Loucy (cell line): ENCODE data around the gene CERS2.

Experiments
- EZH2phosphoT487 ChIP-seq: fragments of 200-600 bp; IDR thresholded peaks from 2 replicates; pipeline ENCODE4 v1.6.1; 2018; ENCODE audit warnings: antibody characterized with exemption, mild to moderate bottlenecking, moderate library complexity, borderline replicate concordance
- TF ChIP-seq, protein P1 (sequence below): fragments of 200-600 bp; sonication (generic); conservative IDR thresholded peaks from 2 replicates; pipeline ENCODE4 v1.5.1; 2014; ENCODE audit warnings: mild to moderate bottlenecking, antibody characterized with exemption, low read length

DNA sequence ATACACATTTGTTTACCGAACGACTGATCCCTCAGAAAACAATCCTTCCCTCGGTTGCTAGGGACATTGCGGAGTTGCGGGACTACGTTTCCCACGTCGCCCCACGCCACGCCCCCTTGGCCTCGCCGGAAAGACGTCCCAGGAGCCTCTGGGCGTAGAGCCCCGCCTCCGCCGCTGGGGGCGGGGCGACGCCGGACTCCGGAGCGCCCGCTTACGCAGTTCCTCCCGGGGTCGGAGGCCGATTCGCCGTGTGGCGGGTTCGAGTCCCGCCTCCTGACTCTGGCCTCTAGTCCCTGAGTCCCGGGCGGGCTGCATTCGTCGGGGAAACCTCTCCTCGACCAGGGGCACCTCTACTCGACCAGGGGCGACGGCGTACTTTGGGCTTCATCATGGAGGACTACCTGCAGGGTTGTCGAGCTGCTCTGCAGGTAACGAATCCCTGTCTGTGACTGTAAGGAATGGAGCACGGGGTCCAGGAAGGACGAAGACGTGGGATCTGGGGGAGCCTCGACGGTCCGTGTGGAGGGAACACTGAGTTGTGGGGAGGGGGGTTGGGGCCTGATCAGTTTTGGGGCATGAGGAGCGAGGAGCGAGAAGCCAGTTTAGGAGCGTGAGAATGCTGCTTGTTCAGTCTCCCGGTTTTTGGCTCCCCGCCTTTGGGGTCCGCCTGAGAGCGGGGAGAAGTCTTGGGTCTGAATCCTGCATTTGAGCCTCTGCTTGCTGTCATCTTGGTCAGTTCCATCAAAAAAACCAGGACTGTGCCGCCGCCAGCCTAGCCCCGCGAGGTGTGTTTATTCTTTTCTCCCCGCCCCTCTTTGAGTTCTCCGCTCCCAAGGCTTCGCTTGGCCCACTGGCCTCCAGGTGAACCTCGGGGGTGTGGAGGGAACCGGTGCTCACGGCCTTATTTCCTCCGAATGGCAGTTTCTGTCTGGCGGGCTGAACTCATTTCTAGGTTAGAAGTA lies 33.9 kb upstream of the CERS2 start, which contains the start of gene PRUNE1:
- TF ChIP-seq EZH2phosphoT487: no peak
- TF ChIP-seq, protein P1, sequence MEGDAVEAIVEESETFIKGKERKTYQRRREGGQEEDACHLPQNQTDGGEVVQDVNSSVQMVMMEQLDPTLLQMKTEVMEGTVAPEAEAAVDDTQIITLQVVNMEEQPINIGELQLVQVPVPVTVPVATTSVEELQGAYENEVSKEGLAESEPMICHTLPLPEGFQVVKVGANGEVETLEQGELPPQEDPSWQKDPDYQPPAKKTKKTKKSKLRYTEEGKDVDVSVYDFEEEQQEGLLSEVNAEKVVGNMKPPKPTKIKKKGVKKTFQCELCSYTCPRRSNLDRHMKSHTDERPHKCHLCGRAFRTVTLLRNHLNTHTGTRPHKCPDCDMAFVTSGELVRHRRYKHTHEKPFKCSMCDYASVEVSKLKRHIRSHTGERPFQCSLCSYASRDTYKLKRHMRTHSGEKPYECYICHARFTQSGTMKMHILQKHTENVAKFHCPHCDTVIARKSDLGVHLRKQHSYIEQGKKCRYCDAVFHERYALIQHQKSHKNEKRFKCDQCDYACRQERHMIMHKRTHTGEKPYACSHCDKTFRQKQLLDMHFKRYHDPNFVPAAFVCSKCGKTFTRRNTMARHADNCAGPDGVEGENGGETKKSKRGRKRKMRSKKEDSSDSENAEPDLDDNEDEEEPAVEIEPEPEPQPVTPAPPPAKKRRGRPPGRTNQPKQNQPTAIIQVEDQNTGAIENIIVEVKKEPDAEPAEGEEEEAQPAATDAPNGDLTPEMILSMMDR: no peak
